Measurements from ENCODE around the gene ARID1B. TPM values are rescaled to one million over a fixed set of nuclear protein-coding genes. Genes with fewer than 3 reads are reported as not detected.
A peak's percentile ranks its signal among the peaks of the same experiment; 100 is the strongest.

ARID1B gene
- total and polyA plus RNA-seq, 2 of the 13 experiments (the other 11 are each of a cell fraction or from before 2014, with no cell fraction given), result 20.1 to 32.6 TPM

DNA sequence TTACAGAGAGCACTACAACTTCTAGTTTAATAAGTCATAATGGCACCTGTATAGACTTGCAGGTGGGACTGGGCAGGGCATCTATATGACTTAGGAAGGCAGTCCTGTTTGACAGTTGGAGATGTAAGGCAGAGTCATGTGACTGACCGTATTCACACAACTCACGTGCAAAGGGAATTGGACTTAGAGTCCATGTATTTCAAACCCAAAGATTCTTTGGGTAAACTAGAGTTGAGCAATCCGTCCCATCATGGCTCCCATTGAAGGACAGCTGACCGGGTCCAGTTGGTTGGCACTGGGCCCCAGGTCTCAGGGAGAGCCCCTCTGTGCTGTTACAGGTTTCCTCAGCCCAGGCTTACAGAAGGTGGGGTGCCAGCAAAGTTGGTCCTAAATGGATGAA is 121.9 kb downstream of the ARID1B start:
- intact Hi-C loops (cut with micrococcal nuclease; ENCODE audit: unreplicated experiment), result no loop called here
- CTCF ChIA-PET (ENCODE audit: low intra/inter-chr PET ratio, low total read pairs), result no interaction called here
- FAIRE-seq, result no peak
- H3K9ac ChIP-seq (ENCODE audit: insufficient read depth, low read depth, low read length), result no peak overlapping the region
- H2AFZ ChIP-seq (ENCODE audit: low read length), result no peak overlapping the region
- WGBS (ENCODE audit: low lambda C conversion rate), result 96% methylated on average over 4 of the region's 4 CpGs
- no peaks in the 10 kb centered on the region for H3K27me3 ChIP-seq (ENCODE audit: control insufficient read depth in 1 of 2, insufficient read depth in 2 of 2, low read length in 2 of 2)
- no peaks in the 10 kb centered on the region; the same call in none of the 2 replicates for H4K20me1 ChIP-seq (ENCODE audit: insufficient read depth, low read length)
- H3K9me3 ChIP-seq (ENCODE audit: low read length), result no peaks in the 10 kb centered on the region
- peak; percentile 41; the same call in 2 of the 3 replicates for ATAC-seq
- DNase-seq (ENCODE audit: low spot score), result peak; percentile 24
- H3K4me2 ChIP-seq (ENCODE audit: low read depth, low read length), result no peak overlapping the region
- peaks cover 37% of the 10 kb centered on the region for H3K79me2 ChIP-seq (ENCODE audit: insufficient read depth, low read length)
- no TSS peak for BruUV-seq (replicated peaks)
- H3K4me1 ChIP-seq (ENCODE audit: insufficient read depth, low read length), result no peaks in the 10 kb centered on the region
- H3K4me3 ChIP-seq (replicated peaks in 1 of 3; ENCODE audit: insufficient read depth in 1 of 3, low read depth in 2 of 3, low read length in 3 of 3), result no peak overlapping the region
- no peak overlapping the region for H3K27ac ChIP-seq (ENCODE audit: extremely low read length, insufficient read depth, low read length)
- POLR2A ChIA-PET, result no interaction called here
- H3K36me3 ChIP-seq (replicated peaks in 1 of 2; ENCODE audit: control insufficient read depth in 1 of 2, insufficient read depth in 2 of 2, low read length in 2 of 2), result peaks cover 1 to 12% of the 10 kb centered on the region in 2 experiments; a peak in 4 of 5 replicates
- in situ Hi-C loops (cut with HindIII; ENCODE audit: extremely low pct_ligation_motif_present, low pct_unique_long_range_greater_than_20kb), result loop anchor here (25.0 kb wide), 1 partner anchor 337 kb away; no protein-coding TSS in a partner anchor
- TF ChIP-seq, protein P1, sequence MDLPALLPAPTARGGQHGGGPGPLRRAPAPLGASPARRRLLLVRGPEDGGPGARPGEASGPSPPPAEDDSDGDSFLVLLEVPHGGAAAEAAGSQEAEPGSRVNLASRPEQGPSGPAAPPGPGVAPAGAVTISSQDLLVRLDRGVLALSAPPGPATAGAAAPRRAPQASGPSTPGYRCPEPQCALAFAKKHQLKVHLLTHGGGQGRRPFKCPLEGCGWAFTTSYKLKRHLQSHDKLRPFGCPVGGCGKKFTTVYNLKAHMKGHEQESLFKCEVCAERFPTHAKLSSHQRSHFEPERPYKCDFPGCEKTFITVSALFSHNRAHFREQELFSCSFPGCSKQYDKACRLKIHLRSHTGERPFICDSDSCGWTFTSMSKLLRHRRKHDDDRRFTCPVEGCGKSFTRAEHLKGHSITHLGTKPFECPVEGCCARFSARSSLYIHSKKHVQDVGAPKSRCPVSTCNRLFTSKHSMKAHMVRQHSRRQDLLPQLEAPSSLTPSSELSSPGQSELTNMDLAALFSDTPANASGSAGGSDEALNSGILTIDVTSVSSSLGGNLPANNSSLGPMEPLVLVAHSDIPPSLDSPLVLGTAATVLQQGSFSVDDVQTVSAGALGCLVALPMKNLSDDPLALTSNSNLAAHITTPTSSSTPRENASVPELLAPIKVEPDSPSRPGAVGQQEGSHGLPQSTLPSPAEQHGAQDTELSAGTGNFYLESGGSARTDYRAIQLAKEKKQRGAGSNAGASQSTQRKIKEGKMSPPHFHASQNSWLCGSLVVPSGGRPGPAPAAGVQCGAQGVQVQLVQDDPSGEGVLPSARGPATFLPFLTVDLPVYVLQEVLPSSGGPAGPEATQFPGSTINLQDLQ (CRISPR knock-in tag; IDR thresholded peaks at IDR 0.05), result no peak
- TF ChIP-seq ZNF644 (CRISPR knock-in tag; IDR thresholded peaks at IDR 0.05; ENCODE audit: low read depth) (peak; percentile 22; the same call in 1 of the 2 replicates), BHLHE40 (IDR thresholded peaks at IDR 0.05; ENCODE audit: low read length) (peak; percentile 51; the same call in 1 of the 2 replicates), GFI1 (CRISPR knock-in tag; IDR thresholded peaks at IDR 0.05; ENCODE audit: borderline replicate concordance) (no peak), ZMYM3 (CRISPR knock-in tag; IDR thresholded peaks at IDR 0.05) (no peak), CENPX (CRISPR knock-in tag; IDR thresholded peaks at IDR 0.05) (no peak), SPEN (CRISPR knock-in tag; IDR thresholded peaks at IDR 0.05; ENCODE audit: low read depth) (no peak), HNF4A (CRISPR knock-in tag; IDR thresholded peaks at IDR 0.05) (peak; percentile 56), ZMYM4 (CRISPR knock-in tag; IDR thresholded peaks at IDR 0.05) (peak; percentile 64), CEBPG (CRISPR knock-in tag; IDR thresholded peaks at IDR 0.05) (peak; percentile 11; the same call in 1 of the 2 replicates), CEBPB (IDR thresholded peaks at IDR 0.05; ENCODE audit: borderline replicate concordance, low read depth, low read length) (peak; percentile 60; the same call in 1 of the 2 replicates), NFIB (CRISPR knock-in tag; IDR thresholded peaks at IDR 0.05; ENCODE audit: borderline replicate concordance) (no peak), KAT8 (CRISPR knock-in tag; IDR thresholded peaks at IDR 0.05) (no peak), POGZ (CRISPR knock-in tag; IDR thresholded peaks at IDR 0.05) (peak; percentile 54; the same call in 1 of the 2 replicates), IRF2 (CRISPR knock-in tag; IDR thresholded peaks at IDR 0.05) (no peak)
- TF ChIP-seq, protein P2, sequence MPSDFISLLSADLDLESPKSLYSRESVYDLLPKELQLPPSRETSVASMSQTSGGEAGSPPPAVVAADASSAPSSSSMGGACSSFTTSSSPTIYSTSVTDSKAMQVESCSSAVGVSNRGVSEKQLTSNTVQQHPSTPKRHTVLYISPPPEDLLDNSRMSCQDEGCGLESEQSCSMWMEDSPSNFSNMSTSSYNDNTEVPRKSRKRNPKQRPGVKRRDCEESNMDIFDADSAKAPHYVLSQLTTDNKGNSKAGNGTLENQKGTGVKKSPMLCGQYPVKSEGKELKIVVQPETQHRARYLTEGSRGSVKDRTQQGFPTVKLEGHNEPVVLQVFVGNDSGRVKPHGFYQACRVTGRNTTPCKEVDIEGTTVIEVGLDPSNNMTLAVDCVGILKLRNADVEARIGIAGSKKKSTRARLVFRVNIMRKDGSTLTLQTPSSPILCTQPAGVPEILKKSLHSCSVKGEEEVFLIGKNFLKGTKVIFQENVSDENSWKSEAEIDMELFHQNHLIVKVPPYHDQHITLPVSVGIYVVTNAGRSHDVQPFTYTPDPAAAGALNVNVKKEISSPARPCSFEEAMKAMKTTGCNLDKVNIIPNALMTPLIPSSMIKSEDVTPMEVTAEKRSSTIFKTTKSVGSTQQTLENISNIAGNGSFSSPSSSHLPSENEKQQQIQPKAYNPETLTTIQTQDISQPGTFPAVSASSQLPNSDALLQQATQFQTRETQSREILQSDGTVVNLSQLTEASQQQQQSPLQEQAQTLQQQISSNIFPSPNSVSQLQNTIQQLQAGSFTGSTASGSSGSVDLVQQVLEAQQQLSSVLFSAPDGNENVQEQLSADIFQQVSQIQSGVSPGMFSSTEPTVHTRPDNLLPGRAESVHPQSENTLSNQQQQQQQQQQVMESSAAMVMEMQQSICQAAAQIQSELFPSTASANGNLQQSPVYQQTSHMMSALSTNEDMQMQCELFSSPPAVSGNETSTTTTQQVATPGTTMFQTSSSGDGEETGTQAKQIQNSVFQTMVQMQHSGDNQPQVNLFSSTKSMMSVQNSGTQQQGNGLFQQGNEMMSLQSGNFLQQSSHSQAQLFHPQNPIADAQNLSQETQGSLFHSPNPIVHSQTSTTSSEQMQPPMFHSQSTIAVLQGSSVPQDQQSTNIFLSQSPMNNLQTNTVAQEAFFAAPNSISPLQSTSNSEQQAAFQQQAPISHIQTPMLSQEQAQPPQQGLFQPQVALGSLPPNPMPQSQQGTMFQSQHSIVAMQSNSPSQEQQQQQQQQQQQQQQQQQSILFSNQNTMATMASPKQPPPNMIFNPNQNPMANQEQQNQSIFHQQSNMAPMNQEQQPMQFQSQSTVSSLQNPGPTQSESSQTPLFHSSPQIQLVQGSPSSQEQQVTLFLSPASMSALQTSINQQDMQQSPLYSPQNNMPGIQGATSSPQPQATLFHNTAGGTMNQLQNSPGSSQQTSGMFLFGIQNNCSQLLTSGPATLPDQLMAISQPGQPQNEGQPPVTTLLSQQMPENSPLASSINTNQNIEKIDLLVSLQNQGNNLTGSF (CRISPR knock-in tag; IDR thresholded peaks at IDR 0.05), result no peak
- TF ChIP-seq, protein P3, sequence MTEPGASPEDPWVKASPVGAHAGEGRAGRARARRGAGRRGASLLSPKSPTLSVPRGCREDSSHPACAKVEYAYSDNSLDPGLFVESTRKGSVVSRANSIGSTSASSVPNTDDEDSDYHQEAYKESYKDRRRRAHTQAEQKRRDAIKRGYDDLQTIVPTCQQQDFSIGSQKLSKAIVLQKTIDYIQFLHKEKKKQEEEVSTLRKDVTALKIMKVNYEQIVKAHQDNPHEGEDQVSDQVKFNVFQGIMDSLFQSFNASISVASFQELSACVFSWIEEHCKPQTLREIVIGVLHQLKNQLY (CRISPR knock-in tag; IDR thresholded peaks at IDR 0.05), result no peak
